HepG2 (cell line): Measurements from ENCODE around the gene TBX10. TPM values are rescaled to one million over a fixed set of nuclear protein-coding genes. Genes with fewer than 3 reads are reported as not detected.

Source experiments
- ATAC-seq: fragments of 200-7000 bp; cut with Tn5 transposase; 3 replicates; pipeline ENCODE4 v1.9.1; 2020; ENCODE audit warnings: mild to moderate bottlenecking, moderate library complexity
- BruUV-seq: library from RNA; stranded (reverse); fragments of 400-500 nt; replicated peaks from 2 replicates; lab custom pipeline; 2021; lab: Mats Ljungman, UMichigan
- CTCF ChIA-PET: fragments of 300-600 bp; formaldehyde crosslinking; extraction: SDS; loops from one replicate; lab custom pipeline; 2021; ENCODE audit warnings: low total read pairs, inconsistent platforms, low intra/inter-chr PET ratio; lab: Yijun Ruan, JAX
- POLR2A ChIA-PET: fragments of 350-600 bp; sonication (Branson Sonifier 250); formaldehyde crosslinking; loops from one replicate; lab custom pipeline; 2020; ENCODE audit warnings: antibody characterized with exemption, inconsistent platforms; lab: Yijun Ruan, JAX
- DNase-seq: peaks from one replicate; pipeline ENCODE4 v3.0.0-alpha.2; 2015; ENCODE audit warnings: low spot score
- FAIRE-seq: peaks from 3 replicates; lab custom pipeline; 2011; peaks lifted over from hg19 to GRCh38; lab: Jason Lieb, UNC
- H2AFZ ChIP-seq: one replicate; pipeline ENCODE4 v1.6.1; 2011; ENCODE audit warnings: low read length, inconsistent platforms
- H3K27ac ChIP-seq: fragments of 300-600 bp; 3 replicates; pipeline ENCODE4 v1.8.0; 2011; ENCODE audit warnings: mixed run types, mild to moderate bottlenecking, mixed read lengths, low read length, inconsistent platforms; ENCODE audit not compliant: insufficient read depth; ENCODE audit errors: extremely low read length
- H3K27me3 ChIP-seq, 2 experiments: fragments of 200-600 bp in 1 of 2; 2 replicates in 1 of 2; 3 replicates in 1 of 2; pipeline versions ENCODE4 v1.6.0 to v1.8.0; 2011; ENCODE audit warnings: low read length in 2 of 2, mild to moderate bottlenecking in 2 of 2, moderate library complexity in 2 of 2, inconsistent platforms in 1 of 2; ENCODE audit not compliant: insufficient read depth in 2 of 2, control insufficient read depth in 1 of 2
- H3K36me3 ChIP-seq, 2 experiments: fragments of 200-600 bp in 1 of 2; replicated peaks in 1 of 2; 2 replicates in 1 of 2; 3 replicates in 1 of 2; pipeline versions ENCODE4 v1.5.1 to v1.8.0; 2011; ENCODE audit warnings: low read length in 2 of 2, inconsistent platforms in 1 of 2; ENCODE audit not compliant: insufficient read depth in 2 of 2, control insufficient read depth in 1 of 2
- H3K4me1 ChIP-seq: 2 replicates; pipeline ENCODE4 v1.5.1; 2012; ENCODE audit warnings: low read length, inconsistent platforms; ENCODE audit not compliant: insufficient read depth
- H3K4me2 ChIP-seq: 2 replicates; pipeline ENCODE4 v1.6.0; 2011; ENCODE audit warnings: low read depth, low read length, inconsistent platforms
- H3K4me3 ChIP-seq, 3 experiments: fragments of 200-600 bp in 1 of 3; sonication (generic), shearing (Covaris generic) in 1 of 3; replicated peaks in 1 of 3; 2 replicates each; pipeline ENCODE4 v1.5.1; 2011 to 2016; ENCODE audit warnings: low read length in 3 of 3, inconsistent platforms in 2 of 3, low read depth in 2 of 3, mild to moderate bottlenecking in 2 of 3, control low read depth in 1 of 3, mixed read lengths in 1 of 3; ENCODE audit not compliant: insufficient read depth in 1 of 3
- H3K79me2 ChIP-seq: one replicate; pipeline ENCODE4 v1.6.1; 2011; ENCODE audit warnings: low read length, inconsistent platforms; ENCODE audit not compliant: insufficient read depth
- H3K9ac ChIP-seq: 2 replicates; pipeline ENCODE4 v1.6.0; 2011; ENCODE audit warnings: mild to moderate bottlenecking, low read depth, low read length, inconsistent platforms; ENCODE audit not compliant: insufficient read depth
- H3K9me3 ChIP-seq: 2 replicates; pipeline ENCODE4 v1.5.1; 2012; ENCODE audit warnings: mild to moderate bottlenecking, low read length
- H4K20me1 ChIP-seq: 2 replicates; pipeline ENCODE4 v1.6.0; 2011; ENCODE audit warnings: inconsistent platforms, mild to moderate bottlenecking, low read length, moderate library complexity; ENCODE audit not compliant: insufficient read depth
- ADNP ChIP-seq: sonication (generic); formaldehyde crosslinking; IDR thresholded peaks from 2 replicates; pipeline ENCODE4 v1.4.0; 2020; ENCODE audit warnings: missing genetic modification reagents
- ARNT2 ChIP-seq: sonication (generic); formaldehyde crosslinking; IDR thresholded peaks from 2 replicates; pipeline ENCODE4 v1.8.0; 2022; ENCODE audit warnings: mild to moderate bottlenecking, low read depth, missing genetic modification reagents, moderate library complexity
- CEBPG ChIP-seq: IDR thresholded peaks from 2 replicates; pipeline ENCODE4 v1.6.1; 2016
- EHMT2 ChIP-seq: fragments of 200-600 bp; sonication (generic); IDR thresholded peaks from 2 replicates; pipeline ENCODE4 v1.7.0; 2017; ENCODE audit warnings: antibody characterized with exemption, low read depth, low read length, borderline replicate concordance
- FIP1L1 ChIP-seq: fragments of 200-400 bp; formaldehyde crosslinking; IDR thresholded peaks from 2 replicates; pipeline ENCODE4 v1.6.1; 2018; ENCODE audit warnings: low read depth, mild to moderate bottlenecking, low read length, moderate library complexity, borderline replicate concordance; ENCODE audit not compliant: insufficient read depth
- HDAC1 ChIP-seq: sonication (generic); formaldehyde crosslinking; IDR thresholded peaks from 2 replicates; pipeline ENCODE4 v1.5.1; 2020; ENCODE audit warnings: mild to moderate bottlenecking, missing genetic modification reagents
- HMG20B ChIP-seq: conservative IDR thresholded peaks from 2 replicates; pipeline ENCODE4 v1.6.1; 2016; ENCODE audit warnings: missing genetic modification reagents, missing compliant biosample characterization
- HMGA1 ChIP-seq: sonication (generic); formaldehyde crosslinking; conservative IDR thresholded peaks from 2 replicates; pipeline ENCODE4 v1.4.0; 2020; ENCODE audit warnings: missing genetic modification reagents
- JDP2 ChIP-seq: sonication (generic); formaldehyde crosslinking; IDR thresholded peaks from 2 replicates; pipeline ENCODE4 v1.8.1; 2022; ENCODE audit warnings: missing genetic modification reagents, borderline replicate concordance
- MEF2D ChIP-seq: sonication (generic); formaldehyde crosslinking; IDR thresholded peaks from 2 replicates; pipeline ENCODE4 v1.5.1; 2020; ENCODE audit warnings: mild to moderate bottlenecking, missing genetic modification reagents
- NCOR1 ChIP-seq: fragments of 200-600 bp; sonication (generic); IDR thresholded peaks from 2 replicates; pipeline ENCODE4 v1.7.0; 2017; ENCODE audit warnings: antibody characterized with exemption, low read length, borderline replicate concordance
- PHF21A ChIP-seq: sonication (generic); formaldehyde crosslinking; IDR thresholded peaks from 2 replicates; pipeline ENCODE4 v1.5.0; 2020; ENCODE audit warnings: mild to moderate bottlenecking, missing genetic modification reagents
- POLR2AphosphoS2 ChIP-seq: IDR thresholded peaks from 2 replicates; pipeline ENCODE4 v1.6.1; 2011; ENCODE audit warnings: low read depth, low read length, improper control_type of control experiment
- RBAK ChIP-seq: sonication (generic); formaldehyde crosslinking; IDR thresholded peaks from 2 replicates; pipeline ENCODE4 v1.5.1; 2020; ENCODE audit warnings: mild to moderate bottlenecking, missing genetic modification reagents
- RBM22 ChIP-seq: fragments of 200-400 bp; formaldehyde crosslinking; optimal IDR thresholded peaks from 2 replicates; pipeline ENCODE3; 2017; ENCODE audit warnings: mild to moderate bottlenecking, low read length, moderate library complexity
- YEATS2 ChIP-seq: sonication (generic); formaldehyde crosslinking; IDR thresholded peaks from 2 replicates; pipeline ENCODE4 v1.4.0; 2020; ENCODE audit warnings: missing genetic modification reagents, borderline replicate concordance
- ZBTB43 ChIP-seq: sonication (generic); formaldehyde crosslinking; conservative IDR thresholded peaks from 2 replicates; pipeline ENCODE4 v1.4.0; 2020; ENCODE audit warnings: missing genetic modification reagents
- ZNF619 ChIP-seq: sonication (generic); formaldehyde crosslinking; IDR thresholded peaks from 2 replicates; pipeline ENCODE4 v1.4.0; 2020; ENCODE audit warnings: mild to moderate bottlenecking, missing genetic modification reagents
- ZNF792 ChIP-seq: IDR thresholded peaks from 2 replicates; pipeline ENCODE4 v1.6.1; 2016
- WGBS: methylation state at CpG from one replicate; pipeline ENCODE4 v1.1.6; 2017; ENCODE audit warnings: low lambda C conversion rate; 5-methylcytosine and 5-hydroxymethylcytosine counted together
- in situ Hi-C: cut with HindIII; loops from 2 replicates; pipeline ENCODE4 v1.10.0; 2017; ENCODE audit warnings: low pct_unique_long_range_greater_than_20kb; ENCODE audit not compliant: extremely low pct_ligation_motif_present
- intact Hi-C: fragments of 100-400 bp; cut with micrococcal nuclease; formaldehyde crosslinking; loops from one replicate; pipeline ENCODE4 v1.10.0; 2022; ENCODE audit not compliant: unreplicated experiment
- polyA plus RNA-seq, 8 experiments: library from polyadenylated mRNA; depleted of rRNA in 3 of 8; stranded (reverse) in 7 of 8; unstranded in 1 of 8; fragments of >200 nt; fragmentation: Illumina TruSeq in 4 of 8; extraction: Trizol in 4 of 8; gene quantifications; 2 replicates each; pipeline versions ENCODE4 v1.2.1 to v1.2.3, GENCODE V29; 2011 to 2016; ENCODE audit warnings: low read depth in 4 of 8, missing spikeins in 1 of 8, mixed read lengths in 1 of 8; ENCODE audit not compliant: insufficient read depth in 1 of 8
- total RNA-seq, 5 experiments: library from RNA; depleted of rRNA; stranded (reverse); fragments of >200 nt; fragmentation: Illumina TruSeq; extraction: Trizol; gene quantifications; 2 replicates each; pipeline ENCODE4 v1.2.3, GENCODE V29; 2016; ENCODE audit warnings: low read depth in 1 of 5
- TF ChIP-seq, protein P1 (sequence below): sonication (generic); formaldehyde crosslinking; IDR thresholded peaks from 2 replicates; pipeline ENCODE4 v1.5.0; 2020; ENCODE audit warnings: missing genetic modification reagents, mild to moderate bottlenecking, borderline replicate concordance

Gene TBX10
- total and polyA plus RNA-seq, 2 of the 13 experiments (the other 11 are each of a cell fraction or from before 2014, with no cell fraction given) = 0.27 to 1.7 TPM

- no peak for DNase-seq
- in situ Hi-C loops = no loop called here
Observed at GRCh38 chr11:67594480-67594879, 45.1 kb downstream of the TBX10 start.

More at GRCh38 chr11:67594480-67594879, 45.1 kb downstream of the TBX10 start:
- H3K4me2 ChIP-seq = no peak overlapping the region
- H3K36me3 ChIP-seq = no peaks in the 10 kb centered on the region
- H4K20me1 ChIP-seq = no peaks in the 10 kb centered on the region
- 21% methylated on average over 3 of the region's 3 CpGs for WGBS
- ATAC-seq = no peak
- TF ChIP-seq POLR2AphosphoS2 (no peak), EHMT2 (no peak), PHF21A (CRISPR knock-in tag) (no peak), HMGA1 (CRISPR knock-in tag) (no peak), ZBTB43 (CRISPR knock-in tag) (no peak), ARNT2 (CRISPR knock-in tag) (no peak), ZNF792 (CRISPR knock-in tag) (no peak), RBAK (CRISPR knock-in tag) (no peak), MEF2D (CRISPR knock-in tag) (no peak), CEBPG (CRISPR knock-in tag) (no peak), RBM22 (no peak), YEATS2 (CRISPR knock-in tag) (no peak), NCOR1 (no peak), HDAC1 (CRISPR knock-in tag) (no peak), FIP1L1 (no peak), ZNF619 (CRISPR knock-in tag) (no peak), HMG20B (CRISPR knock-in tag) (no peak), ADNP (CRISPR knock-in tag) (no peak), JDP2 (no peak)
- TF ChIP-seq, protein P1, sequence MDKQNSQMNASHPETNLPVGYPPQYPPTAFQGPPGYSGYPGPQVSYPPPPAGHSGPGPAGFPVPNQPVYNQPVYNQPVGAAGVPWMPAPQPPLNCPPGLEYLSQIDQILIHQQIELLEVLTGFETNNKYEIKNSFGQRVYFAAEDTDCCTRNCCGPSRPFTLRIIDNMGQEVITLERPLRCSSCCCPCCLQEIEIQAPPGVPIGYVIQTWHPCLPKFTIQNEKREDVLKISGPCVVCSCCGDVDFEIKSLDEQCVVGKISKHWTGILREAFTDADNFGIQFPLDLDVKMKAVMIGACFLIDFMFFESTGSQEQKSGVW (CRISPR knock-in tag) = no peak
- TF ChIP-seq, all 625 proteins: peak for 0
- no peak for FAIRE-seq
- BruUV-seq = no TSS peak
- Histone ChIP-seq H3K27ac (no peak overlapping the region), H3K4me1 (peaks cover 15% of the 10 kb centered on the region), H3K9me3 (no peaks in the 10 kb centered on the region), H3K79me2 (no peaks in the 10 kb centered on the region), H3K4me3 (no peak overlapping the region), H3K9ac (no peak overlapping the region), H3K27me3 (no peaks in the 10 kb centered on the region; a peak in 1 of 5 replicates), H2AFZ (no peak overlapping the region)
- intact Hi-C loops = no loop called here
- CTCF ChIA-PET = no interaction called here
- POLR2A ChIA-PET = interaction anchor here (1.1 kb wide), 1 partner anchor 14 kb away, joined by 4 read pairs; no protein-coding TSS in a partner anchor
